GM19468 (cell line): Measurements from ENCODE around the gene PRDM16.

ENCODE experiments used
- ATAC-seq: cut with Tn5 transposase; IDR thresholded peaks from one replicate; pipeline ENCODE4 v1.9.1; 2021; ENCODE audit warnings: mild to moderate bottlenecking, moderate library complexity, moderate number of reproducible peaks; ENCODE audit not compliant: unreplicated experiment; ENCODE audit errors: extremely low read depth

PRDM16 gene

DNA sequence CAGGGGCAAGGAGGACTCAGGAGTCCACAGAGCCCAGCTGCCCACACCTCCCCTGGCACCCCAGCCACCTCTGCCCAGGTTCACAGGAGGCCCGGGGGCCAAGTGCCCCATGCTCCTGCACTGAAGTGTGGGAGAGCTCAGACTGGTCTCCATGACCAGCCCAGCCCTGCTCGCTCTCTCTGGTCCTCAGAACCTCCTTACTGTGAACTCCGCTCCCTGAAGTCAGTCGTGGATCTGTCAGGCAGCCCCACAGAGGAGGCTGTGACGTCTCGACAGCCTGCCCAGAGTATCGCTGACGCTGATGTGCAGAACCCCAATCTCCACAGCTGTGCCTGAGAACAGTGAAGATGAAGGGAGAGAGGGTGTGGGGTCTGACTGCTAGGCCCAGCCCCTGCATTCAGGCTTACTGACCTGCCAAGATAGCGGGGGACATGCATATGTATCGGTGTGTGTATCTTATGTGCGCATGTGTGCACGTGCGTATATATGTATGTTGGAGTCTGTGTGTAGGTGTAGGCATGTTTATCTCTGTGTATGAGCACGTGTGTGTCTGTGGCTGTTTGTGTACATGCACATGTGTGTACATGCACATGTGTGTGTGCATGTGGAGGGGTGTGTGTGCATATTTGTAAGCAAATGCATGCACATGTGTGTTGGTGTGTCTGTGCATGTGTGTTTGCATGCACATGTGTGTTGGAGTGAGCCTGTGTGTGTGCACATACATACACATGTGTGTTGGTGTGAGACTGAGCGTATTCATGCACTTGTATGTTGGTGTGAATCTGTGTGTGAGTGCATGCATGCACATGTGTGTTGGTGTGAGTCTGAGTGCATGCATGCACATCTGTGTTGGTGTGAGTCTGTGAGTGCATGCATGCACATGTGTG, 267.0 kb downstream of the PRDM16 start:
- no peak for ATAC-seq

DNA sequence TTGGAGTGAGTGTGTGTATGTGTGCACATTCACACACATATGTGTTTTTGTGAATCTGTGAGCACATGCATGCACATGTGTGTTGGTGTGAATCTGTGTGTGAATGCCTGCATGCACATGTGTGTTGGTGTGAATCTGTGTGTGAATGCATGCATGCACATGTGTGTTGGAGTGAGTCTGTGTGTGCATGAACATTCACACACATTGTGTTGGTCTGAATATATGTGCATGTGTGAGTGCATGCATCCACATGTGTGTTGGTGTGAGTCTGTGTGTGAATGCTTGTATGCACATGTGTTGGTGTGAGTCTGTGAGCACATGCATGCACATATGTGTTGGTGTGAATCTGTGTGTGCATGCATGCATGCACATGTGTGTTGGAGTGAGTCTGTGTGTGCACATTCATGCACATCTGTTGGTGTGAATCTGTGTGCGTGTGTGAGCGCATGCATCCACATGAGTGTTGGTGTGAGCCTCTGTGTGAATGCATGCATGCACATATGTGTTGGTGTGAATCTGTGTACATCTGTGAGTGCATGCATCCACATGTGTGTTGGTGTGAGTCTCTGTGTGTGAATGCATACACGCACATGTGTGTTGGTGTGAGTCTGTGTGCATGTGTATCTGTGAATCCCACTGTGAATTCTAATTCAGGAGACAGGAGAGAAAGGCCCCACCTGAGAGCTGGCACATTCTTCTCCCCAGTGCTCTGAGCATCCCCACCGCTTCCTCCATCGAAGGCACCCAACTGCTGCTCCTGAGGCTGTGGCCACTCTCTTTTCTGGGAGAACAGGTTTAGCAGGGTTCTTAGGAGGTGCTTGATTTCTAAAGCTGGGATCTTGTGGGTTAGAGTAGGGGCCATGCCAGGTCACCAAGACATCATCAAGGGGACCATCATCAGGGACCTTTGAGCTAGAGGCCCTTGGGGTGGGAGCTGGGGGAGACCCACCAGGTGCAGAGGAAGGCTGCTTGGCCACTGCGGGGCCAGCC, 267.9 kb downstream of the PRDM16 start:
- ATAC-seq = no peak

DNA sequence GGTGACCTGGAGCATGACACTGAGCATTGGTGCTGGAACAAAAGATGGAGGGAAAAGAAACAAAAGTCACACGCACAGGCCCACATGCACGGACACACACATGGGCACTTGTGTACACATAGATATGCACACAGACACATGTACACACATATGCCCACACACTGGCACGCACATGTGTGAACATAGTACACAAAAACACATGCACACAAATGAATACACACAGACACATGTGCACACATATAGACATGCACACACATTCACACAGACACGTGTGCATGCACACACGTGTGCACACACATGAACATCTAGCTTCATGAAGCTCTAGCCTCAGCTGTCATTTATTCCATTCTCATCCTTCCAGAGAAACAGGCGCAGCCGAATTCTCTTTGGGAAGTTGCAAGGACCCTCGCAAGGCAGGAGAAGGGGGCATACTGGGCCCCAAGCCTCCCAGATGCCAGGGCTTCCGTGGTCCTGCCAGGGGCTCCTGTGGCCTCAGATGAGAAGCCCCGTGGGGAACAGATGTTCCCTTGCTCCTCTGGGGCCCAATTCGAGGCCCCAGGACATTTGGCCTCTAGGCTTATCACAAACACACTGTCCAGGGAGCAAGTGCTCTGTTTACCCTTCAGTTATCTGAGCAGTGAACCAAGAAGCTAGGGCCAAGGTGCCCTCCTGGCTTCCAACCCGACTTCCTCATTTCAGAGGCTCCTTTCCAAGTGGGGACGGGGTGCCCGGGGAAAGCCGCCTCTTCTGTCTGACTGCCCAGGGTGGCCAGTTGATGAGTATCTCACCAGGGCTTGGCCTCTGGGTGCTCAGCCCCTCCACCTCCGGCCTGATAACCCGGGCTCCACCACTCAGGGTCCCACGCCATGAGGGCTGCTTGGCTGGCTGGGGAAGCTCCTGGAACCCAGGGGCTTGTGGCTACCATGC, 269.1 kb downstream of the PRDM16 start:
- ATAC-seq = no peak

DNA sequence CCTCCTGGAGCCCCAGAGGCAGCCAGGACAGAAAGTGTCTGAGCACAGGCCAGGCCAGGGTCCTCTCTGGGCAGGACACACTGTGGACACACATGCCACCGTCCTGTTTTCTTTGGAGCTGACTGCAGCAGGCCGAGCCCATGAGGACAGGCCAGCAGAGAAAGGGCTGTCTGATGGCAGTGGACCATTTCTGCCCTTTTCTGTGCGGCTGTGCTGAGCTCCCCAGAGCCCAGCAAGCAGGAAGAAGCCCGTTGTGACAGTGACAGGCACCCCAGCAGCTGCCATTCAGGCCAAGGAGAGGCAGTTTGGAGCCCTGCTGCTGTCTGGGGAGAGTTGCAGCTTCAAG, 269.7 kb downstream of the PRDM16 start:
- no peak for ATAC-seq

DNA sequence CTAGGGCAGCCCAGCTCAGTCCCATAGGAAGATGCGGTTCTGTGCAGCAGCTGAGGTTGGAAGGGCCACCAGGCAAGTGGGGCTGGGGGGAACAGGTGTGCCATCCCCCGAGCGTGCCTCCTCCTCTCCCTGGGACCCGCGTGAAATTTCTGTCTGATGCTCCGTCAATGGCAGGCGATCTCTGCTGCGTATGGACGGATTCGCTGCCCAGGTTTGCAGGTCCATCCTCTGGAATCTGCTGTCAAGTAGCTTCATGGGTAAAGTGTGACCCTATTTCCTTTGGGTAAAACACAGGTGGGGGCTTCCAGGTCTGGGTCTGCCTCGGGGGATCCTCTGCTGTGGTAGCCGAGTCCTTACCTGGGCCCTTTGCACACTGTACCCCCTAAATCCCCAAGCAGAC, 270.9 kb downstream of the PRDM16 start:
- no peak for ATAC-seq

DNA sequence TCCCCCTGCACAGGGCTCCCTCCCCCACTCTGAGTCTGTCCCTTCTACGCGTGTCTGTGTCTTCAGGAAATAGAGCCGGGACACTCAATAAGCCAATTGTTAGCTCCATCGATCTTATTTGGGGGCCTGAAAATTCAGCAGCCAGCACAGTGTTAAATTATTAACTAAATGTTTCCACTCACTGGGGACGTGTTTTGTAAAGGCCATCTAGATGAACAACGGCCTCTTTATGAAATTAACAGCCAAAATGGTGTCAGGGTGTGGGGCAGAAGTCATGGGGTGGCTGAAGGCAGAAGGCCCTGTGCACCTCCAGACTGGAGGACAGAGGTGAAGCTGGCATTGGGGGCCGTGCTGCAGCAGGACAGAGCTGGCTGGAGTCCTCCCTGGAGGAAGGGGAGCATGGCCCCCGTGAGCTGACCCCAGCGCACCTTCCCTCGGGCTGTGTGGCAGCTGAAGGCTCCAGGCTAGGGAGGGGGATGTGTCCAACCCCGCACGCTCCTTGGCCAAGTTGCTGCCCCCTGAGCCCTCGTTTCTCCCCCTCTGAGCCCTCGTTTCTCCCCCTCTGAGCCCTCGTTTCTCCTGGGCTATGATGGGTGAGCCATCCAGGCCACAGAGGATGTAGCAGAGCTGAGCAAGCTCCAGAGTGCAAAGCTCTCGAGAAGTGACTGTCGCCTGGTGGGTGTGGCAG, 271.7 kb downstream of the PRDM16 start:
- no peak for ATAC-seq

DNA sequence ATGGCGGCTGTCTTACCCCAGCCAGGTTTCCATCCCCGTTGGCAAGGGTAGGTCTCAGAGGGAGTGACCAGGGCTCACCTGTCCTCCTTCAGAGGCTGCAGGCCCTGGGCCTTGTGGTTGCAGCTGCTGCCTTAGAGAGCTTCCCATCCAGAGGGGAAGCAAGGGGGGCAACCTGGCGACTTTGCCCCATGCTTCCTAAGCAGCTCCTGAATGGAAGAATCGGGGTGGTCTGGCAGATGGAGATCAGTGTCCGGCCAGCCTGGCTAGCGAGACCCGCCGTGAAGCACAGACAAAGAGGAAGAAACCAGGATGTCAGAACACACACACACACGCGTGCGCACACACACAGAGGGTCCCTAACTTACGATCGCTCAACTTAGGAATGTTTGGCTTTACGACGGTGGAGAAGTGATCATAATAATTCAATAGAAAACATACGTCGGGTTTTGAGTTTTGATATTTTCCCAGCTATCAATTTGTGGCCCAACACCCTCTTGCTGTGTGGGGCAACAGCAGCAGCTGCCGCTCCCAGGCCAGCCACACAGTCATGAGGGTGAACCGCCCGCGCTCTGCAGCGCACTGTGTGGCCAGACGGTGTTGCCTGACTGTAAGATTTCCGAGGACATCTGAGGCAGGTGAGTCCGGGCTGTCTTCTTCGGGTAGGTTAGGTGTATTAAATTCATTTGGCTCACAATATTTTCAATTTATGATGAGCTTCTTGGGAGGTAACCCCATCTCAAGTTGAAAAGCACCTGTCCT, 272.4 kb downstream of the PRDM16 start:
- ATAC-seq = no peak

DNA sequence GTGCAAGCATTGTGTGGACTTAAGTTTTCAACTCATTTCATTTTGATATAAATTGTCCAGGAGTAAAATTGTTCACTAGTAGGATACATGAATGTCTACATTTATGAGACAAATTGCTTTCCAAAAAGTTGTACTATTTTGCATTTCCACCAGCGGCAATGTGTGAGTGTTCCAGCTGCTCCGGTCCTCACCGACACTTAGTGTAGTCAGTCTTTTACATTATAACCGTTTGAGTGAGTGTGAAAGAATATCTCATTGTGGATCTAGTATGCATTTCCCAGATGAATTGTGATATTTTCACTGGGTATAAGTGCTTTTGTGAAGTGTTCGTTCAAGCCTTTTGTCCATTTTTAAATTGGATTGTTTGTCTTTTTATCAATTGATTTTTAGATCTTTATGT, 274.0 kb downstream of the PRDM16 start:
- no peak for ATAC-seq

DNA sequence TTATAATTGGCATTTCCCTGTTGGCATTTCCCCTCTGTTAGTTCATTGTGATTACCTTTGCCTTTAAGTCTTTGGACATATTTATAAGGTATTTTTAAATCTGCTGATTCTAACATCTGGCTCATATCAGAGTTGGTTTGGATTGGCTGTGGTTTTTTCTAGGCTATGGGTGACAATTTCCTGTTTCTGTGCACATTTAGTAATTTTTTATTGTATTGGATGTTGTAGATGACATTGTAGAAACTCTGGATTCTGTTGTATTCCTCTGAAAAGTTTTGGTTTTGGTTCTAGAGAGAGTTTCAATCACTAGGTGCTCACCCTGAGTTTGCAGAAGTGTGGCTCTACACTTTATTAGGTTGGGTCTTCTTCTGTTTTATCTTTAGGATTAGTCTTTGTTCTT, 275.4 kb downstream of the PRDM16 start:
- no peak for ATAC-seq

DNA sequence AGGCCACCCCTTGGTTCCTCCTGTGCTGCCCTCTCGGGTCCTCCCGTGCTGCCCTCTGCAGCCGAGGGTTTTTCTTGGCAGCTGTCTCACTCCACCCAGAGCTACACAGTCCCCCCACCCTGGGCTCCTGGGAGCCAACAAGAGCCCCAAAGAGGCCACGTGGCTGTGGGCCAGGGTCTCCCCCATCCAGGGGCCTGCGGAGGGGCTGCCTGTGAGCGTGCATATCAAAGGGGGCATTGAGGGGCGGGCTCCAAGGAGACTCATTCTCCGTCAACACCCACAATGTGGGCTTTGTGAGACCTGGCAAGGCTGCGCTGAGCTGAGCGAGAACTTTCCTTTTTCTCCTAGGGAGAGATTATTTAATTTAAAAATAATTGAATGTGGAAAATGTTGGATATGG, 276.8 kb downstream of the PRDM16 start:
- no peak for ATAC-seq

DNA sequence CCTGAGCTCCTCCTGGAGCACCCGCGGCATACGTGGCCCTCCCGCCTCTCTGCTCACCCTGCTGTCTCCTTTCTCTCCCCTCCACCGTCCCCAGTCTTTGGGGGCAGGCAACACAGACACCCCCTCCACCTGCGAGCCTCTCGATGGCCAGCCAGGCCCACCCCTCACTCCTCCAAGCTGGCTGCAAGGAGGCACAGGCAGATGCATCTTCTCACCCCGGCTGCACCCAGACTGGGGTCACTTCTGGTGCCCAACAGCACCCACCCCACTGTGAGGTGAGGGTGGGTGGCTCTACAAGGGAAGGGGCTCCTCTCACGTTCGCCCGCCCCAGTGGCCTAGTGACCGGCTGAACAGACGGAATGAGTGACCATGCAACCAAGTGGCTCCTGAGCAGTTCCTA, 277.5 kb downstream of the PRDM16 start:
- no peak for ATAC-seq

DNA sequence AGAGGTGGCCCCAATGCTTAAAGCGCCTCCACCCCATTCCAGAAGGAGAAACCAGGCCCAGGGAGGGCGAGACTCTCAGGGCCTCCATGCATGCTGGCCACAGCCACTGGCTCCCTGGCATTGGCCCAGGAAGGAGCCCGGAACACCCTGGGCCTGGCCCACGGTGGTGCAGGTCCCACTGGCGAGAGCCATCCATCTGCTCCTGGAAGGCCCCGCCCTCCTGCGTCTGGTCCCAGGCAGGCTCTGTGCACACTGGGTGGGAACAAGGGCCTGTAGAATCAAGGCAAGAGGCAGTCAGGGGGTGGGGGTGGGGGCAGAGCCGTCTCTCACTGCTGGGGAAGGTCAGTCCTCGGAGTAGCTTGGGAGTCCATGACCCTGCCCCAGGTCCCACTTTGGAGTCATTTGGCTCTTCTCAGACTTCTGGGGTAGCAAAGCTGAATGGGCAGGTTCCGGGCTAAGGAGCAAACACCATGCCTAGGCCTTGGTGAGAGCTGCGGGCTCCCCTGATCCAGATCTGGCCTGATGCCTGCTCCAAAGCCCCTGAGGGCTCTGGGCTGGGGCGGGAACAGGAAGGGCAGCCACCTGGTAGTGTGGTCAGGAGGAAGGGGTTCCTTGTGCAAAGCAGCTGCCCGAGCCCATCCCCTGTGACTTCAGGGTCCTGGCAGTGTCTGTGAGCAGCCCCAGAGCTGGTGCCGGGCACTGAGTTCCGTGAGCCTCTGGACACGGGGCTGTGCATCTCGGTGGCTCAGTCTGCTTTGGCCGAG, 278.4 kb downstream of the PRDM16 start:
- no peak for ATAC-seq

DNA sequence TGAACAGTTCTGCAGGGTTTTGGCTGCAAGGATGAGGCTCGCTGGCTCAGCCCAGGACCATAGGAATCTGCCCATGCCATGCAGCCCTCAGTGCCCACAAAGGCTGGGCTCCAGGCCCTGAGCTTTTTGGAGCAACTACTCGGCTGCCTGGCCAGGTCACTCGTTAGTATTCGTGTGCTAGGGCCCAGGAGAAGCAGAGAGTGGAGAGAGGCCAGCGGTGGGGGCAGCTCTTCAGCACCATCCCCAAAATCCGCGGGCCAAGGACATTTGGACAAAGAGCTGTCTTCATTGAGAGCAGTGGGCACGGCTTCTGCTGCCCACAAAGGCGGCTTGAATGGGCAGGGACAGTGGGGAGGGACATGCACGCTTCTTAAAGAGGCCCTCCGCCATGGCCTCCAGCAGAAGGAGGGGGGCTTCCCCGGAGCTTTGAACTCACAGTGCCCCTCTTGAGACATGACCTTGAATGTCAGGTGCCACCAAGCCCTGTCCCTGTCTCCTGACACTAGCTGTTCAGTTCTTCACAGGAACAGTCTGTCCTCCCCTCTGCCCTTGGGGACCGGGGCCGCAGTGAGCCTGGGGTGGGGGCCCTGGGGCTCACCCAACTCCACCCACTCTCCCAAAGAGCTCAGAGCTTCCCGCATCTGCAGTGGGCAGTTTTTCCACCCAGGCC, 279.3 kb downstream of the PRDM16 start:
- no peak for ATAC-seq

DNA sequence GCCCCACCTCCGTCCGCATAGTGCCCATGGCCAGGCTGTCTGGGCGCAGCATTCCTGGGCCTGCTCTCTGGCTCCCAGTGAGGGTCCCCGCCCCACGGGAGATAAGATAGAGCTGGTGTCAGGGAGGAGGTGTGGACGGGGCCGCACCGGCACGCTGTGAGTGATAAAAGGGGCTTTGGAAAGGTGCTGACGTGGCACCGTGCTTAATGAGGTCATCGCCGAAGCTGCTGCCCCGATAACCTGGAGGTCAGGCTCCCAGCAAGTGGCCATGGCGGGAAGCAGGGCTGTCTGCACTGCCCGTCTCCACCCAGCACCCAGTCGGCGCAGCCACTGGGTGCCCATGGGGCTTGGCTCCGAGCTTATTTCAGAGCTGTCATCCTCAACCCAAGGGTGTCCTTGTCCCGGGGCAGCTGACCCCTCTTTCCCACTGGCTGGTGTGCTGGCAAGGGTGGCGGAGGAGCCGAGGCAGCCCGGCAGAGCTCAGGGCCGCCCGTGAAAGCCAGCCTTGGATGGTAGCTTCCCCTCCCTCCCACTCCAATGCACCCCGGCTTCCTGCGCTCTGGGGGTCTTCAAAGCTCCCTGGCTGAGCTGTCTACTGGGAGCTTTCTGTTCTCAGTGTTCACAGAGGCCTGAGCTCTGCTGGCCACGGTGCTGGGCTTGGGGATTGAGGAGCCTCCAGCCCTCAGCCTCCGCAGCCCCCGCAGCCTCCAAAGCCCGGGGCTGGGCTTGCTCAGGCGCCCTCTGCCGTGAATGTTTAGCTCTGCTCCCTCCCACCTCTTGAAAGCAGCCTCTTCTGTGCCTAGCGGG, 280.4 kb downstream of the PRDM16 start:
- no peak for ATAC-seq

DNA sequence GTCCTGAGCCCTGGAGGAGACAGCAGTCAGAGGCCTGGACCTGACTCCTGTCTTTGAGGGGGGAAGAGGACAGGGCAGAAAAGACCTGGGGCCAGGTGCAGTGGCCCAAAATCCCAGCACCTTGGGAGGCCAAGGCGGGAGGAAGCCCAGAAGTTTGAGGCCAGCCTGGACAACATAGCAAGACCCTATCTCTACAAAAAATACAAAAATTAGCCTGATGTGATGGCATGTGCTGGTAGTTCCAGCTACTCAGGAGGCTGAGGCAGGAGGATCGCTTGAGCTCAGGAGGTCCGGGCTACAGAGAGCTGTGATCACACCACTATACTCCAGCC, 280.9 kb downstream of the PRDM16 start:
- no peak for ATAC-seq

DNA sequence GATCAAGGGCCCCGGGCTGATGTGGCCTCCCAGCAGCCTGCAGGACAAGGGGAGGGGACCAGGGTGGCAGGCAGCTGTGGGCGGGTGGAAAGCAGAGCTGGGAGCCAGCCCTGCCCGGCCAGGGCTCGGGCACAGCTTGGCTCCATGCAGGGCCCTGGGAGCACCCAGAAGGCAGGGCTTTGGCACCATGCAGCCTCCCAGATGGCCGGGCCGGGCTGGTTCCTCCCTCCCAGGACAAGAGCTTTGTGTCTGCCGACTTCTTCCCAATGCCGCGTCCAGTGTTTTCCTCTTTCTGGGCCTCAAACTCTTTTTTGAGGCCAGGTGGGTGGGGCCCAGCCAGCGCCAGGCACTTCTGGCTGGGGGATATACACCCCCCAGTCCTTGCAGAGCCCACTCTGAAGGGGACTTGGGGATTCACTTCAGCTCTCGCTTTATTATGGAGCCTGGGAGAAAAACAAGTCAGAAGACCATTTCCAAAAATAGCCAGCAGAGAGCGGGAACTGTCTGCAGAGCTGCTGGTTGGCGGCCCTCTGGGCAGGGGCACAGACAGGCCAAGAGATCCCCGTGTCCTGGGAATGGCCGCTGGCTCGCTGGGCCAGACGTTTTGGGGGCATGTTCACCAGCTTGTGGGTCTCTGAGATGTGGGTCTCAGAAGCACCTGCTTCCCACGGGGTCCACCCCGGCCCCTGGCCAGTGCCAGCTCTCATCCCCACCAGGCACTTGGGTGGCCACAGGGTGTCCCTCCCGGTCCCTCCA, 281.7 kb downstream of the PRDM16 start:
- no peak for ATAC-seq
